Fibroblast of mammary gland (primary cell): ENCODE measurements around the gene PCNX1.

Experiments
- DNase-seq: peaks from one replicate; pipeline ENCODE4 v3.0.0-alpha.2; 2010; ENCODE audit warnings: low read depth
- H3K4me3 ChIP-seq: 2 replicates; pipeline ENCODE4 v1.5.1; 2011; ENCODE audit warnings: low read depth, mild to moderate bottlenecking, low read length, moderate library complexity; ENCODE audit not compliant: control insufficient read depth
- CTCF ChIP-seq: conservative IDR thresholded peaks from 2 replicates; pipeline ENCODE4 v1.5.1; 2011; ENCODE audit warnings: low read depth, low read length, inconsistent platforms; ENCODE audit not compliant: control insufficient read depth, insufficient read depth

The PCNX1 gene

GRCh38 chr14:70885343-70886022 is 21.8 kb upstream of the PCNX1 start:
- DNase-seq: no peak
- no peak overlapping the region for H3K4me3 ChIP-seq
- no peak for TF ChIP-seq CTCF

- DNase-seq: no peak
- no peak for TF ChIP-seq CTCF
- H3K4me3 ChIP-seq: no peak overlapping the region
Observed at GRCh38 chr14:70886421-70887206, 20.6 kb upstream of the PCNX1 start.

- no peak for TF ChIP-seq CTCF
- peak; percentile 96 for DNase-seq
- H3K4me3 ChIP-seq: no peak overlapping the region
Observed at GRCh38 chr14:70887207-70887681, 20.0 kb upstream of the PCNX1 start.

GRCh38 chr14:70887737-70888499 is 19.3 kb upstream of the PCNX1 start:
- no peak overlapping the region for H3K4me3 ChIP-seq
- no peak for DNase-seq
- no peak for TF ChIP-seq CTCF

GRCh38 chr14:70888681-70889175 is 18.5 kb upstream of the PCNX1 start:
- H3K4me3 ChIP-seq: no peak overlapping the region
- peak; percentile 87 for DNase-seq
- TF ChIP-seq CTCF: no peak

GRCh38 chr14:70889555-70889954 is 17.7 kb upstream of the PCNX1 start:
- TF ChIP-seq CTCF: no peak
- no peak overlapping the region for H3K4me3 ChIP-seq
- no peak for DNase-seq
